GM04503 (cell line): ENCODE results near the gene PER3.

ENCODE experiments used
- DNase-seq: peaks from one replicate; pipeline ENCODE4 v3.0.0-alpha.2; 2012; ENCODE audit warnings: low read depth

Gene PER3

DNA sequence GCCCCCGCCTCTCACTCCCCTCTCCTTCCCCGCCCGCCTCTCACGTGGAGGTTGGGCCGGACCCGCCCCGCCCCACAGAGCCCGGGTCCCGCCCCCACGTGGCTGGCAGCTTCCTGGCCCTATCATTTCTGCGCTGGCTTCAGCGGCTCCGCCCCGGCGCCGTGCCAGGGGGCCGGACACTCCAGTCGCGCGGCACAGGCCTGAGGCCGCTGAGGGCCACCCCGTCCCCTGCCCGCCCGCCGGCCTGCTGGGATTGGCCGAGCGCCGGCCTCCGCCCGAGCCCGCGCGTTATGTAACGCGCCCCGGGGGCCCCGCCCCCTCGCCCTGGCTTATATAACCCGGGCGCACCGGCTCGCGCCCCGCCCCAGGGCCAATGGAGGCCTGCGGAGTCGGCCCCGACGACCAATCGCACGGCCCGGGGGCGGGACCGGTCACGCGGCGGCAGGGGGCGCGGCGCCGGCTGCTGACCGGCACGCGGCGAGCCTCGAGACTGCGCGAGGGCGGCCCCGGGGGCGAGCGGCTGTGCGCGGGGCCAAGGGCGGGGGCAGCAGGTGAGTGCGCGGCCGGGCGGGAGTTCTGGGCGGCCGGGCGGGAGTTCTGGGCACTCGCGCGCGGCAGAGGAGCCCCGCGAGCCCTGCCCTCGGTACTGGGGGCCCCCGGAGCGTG is at the start of gene PER3:
TSS of gene PER3 (plus strand) at position 466 of the 666 bp plus-strand sequence. CDS start 587 bp downstream, outside the sequence.
- DNase-seq, result peak; percentile 72

DNA sequence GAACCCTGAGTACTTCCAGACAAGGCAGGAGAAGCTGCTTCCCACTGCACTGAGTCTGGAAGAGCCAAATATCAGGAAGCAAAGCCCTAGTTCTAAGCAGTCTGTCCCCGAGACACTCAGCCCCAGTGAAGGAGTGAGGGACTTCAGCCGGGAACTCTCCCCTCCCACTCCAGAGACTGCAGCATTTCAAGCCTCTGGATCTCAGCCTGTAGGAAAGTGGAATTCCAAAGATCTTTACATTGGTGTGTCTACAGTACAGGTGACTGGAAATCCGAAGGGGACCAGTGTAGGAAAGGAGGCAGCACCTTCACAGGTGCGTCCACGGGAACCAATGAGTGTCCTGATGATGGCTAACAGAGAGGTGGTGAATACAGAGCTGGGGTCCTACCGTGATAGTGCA is 46.0 kb upstream of the PER3 start:
- DNase-seq, result no peak

DNA sequence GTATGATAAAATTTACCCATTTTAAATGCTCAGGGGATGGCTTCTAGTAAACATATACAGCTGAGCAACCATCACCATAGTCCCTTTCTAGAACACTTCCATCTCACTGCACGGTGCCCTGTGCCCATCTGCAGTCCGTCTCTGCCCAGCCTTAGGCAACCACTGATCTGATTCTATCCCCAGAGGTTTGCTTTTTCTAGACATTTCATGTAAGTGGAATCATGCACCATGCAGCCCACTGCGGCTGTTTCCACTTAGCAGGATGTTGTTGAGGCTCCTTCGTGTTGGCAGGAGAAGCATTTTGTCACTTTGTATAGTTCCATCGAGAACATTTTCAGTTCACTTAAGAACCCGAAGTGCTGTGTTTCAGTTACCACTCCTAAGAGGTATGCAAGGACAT is 40.7 kb upstream of the PER3 start:
- no peak for DNase-seq

DNA sequence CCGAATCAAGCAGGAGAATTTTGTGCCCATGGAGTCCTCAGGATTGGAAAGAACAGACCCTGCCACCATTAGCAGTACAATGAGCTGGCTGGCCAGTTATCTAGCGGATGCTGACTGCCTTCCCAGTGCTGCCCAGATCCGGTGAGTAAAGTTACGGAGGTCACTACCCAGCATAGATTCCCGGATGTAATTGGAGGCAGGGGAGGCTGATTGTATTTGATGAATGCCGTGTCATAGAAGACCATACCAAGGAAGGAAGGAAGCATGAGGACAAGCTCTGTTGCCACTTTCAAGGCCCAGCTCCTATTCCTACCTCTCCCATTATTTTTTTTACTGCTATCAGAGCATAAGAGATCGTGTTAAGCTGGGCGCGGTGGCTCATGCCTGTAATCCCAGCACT is 39.2 kb upstream of the PER3 start:
- no peak for DNase-seq

DNA sequence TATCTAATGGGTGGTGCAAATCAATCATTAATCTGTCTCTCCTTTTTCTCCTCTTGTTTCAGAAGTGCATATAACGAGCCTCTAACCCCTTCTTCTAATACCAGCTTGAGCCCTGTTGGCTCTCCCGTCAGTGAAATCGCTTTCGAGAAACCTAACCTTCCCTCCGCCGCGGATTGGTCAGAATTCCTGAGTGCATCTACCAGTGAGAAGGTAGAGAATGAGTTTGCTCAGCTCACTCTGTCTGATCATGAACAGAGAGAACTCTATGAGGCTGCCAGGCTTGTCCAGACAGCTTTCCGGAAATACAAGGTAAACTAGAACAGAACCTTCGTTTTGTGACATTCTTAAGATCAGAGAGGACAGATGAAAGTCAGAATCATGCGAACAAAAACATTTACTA is 38.3 kb upstream of the PER3 start:
- no peak for DNase-seq

DNA sequence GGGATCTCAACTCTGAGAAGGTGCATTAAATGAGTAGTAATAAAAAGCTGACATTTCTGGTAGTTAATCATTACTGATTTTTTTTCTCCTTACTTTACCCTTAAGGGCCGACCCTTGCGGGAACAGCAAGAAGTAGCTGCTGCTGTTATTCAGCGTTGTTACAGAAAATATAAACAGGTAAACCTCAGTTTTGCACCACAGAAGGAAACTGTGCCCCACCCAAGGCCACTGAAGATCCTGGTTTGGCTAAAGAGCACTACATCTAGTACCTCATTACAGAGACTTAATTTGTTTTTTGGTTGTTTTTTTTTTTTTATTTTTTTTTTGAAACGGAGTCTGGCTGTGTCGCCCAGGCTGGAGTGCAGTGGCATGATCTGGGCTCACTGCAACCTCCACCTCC is 36.5 kb upstream of the PER3 start:
- DNase-seq, result no peak

DNA sequence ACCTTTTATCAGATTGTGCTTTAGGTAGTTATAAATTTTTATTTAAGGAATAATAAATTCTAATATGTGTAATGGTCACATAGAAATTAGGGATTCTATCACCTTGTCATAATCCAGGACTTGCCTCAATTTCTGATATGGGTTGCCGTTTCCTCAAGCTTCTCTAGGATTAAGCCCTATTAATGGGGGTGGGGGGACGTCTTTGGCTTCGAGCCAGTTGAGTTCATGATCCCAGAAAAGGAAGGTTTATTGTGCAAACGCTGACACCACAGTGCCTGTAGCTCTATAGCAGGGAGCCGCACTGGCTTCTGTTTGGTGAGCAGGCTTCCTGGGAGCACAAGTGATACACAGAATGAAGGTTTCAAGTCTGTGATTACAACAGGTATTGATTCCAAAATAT is 35.0 kb upstream of the PER3 start:
- no peak for DNase-seq

DNA sequence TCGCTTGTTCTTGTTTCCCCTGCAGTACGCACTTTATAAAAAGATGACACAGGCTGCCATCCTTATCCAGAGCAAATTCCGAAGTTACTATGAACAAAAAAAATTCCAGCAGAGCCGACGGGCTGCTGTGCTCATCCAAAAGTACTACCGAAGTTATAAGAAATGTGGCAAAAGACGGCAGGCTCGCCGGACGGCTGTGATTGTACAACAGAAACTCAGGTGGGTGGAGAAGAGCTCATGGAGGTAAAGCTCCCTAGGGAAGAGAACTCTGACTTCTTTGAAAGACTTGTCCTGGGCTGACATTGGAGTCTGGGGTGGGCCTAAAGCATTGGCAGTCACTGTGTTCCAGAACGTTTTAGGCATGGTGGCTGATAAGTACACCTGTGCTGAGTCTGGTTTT is 32.9 kb upstream of the PER3 start:
- no peak for DNase-seq

DNA sequence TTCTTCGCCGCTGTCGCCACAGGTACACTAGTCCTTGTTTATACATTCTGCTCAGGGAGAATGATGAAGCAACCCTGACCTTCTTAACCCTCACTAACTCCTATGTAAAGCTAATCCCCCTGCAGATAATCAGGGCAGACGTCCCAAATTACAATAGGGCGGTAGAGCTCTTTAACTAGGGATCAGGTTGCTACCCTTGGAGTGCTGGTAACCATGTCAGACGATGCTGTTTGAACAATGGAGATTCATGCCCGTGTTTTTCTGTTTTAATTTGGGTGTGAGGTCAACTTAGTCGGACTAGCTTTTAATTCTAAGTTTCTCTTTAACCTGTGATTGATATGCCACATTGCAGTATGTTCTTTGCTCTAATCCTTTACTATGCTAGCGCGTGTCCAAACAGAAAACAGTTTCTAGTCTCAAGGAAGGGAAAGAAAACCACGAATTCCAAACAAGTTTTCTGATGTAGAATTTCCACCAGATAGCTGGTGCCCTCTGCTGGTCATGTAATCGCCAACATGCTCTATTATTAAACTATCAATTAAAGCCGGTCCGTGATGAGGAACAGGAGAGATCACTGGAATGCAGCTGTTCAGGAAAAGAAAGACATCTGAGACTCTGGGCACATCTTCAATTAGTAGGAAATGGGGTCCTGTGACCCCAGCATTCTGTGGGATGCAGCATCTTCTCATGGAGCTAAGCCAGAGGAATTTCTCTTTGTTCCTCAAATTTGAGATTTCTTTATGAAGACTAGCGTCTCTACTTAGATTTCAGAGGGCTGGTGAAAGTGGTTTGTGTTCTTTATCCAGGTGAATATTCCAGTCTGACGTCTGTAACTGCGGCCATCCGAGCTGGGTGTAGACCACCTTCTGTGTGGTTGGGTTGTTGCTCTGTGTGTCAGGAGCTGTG is 31.3 kb upstream of the PER3 start:
- peak; percentile 15 for DNase-seq

DNA sequence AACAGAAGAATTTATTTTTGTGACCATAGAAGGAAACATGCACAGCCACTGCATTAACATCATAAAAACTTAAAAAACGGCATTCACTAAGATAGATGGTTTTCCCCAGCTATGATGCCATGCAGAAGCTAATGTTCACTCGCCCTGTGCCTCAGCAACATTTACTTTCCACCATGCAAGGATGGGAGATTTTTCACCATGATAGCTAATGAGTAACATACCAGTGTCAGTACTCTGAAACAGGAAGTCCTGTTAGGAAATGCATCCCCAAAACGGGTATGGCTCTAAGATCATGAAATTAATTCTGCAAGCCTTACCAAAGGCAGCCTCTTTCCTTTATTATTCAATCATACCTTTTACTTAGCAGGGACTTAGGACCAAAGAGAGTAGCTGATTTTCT is 30.4 kb upstream of the PER3 start:
- no peak for DNase-seq

DNA sequence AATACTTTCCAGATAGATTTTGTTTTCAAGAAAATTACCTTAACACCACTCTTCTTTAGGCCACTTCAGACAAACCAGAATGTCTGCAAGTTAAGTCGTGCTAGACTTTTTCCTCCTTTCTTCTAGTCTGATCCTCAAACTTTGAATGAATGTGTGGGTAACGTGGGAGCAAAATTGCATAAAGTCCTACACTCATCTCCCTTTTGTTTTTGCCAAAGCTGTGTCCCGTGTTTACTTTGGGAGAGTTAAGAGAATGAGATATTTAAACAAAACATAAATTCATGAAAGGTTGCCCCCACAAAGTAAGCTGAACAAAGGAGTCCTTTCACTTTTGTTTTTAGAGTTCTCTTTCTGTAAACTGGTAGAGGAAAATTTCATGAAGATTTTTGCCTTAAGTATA is 29.9 kb upstream of the PER3 start:
- no peak for DNase-seq

DNA sequence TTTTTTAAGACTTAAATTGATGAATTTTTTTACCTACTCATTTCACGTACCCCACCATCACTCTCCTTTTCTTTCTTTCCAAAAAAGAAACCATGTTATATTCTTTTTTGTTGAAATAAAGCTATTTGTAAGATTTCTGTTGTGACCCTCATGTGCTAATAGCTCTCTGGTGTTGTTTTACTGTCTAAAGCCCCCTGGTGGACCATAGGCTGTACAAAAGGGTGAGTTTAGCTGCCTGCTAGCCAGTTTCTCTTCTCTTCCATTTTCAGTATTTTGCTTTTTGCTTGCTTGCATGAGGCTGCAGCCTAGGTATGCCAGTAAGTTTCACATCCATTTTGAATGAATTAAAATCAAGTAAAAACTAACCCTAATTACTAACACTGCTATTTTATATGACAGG is 28.6 kb upstream of the PER3 start:
- no peak for DNase-seq

DNA sequence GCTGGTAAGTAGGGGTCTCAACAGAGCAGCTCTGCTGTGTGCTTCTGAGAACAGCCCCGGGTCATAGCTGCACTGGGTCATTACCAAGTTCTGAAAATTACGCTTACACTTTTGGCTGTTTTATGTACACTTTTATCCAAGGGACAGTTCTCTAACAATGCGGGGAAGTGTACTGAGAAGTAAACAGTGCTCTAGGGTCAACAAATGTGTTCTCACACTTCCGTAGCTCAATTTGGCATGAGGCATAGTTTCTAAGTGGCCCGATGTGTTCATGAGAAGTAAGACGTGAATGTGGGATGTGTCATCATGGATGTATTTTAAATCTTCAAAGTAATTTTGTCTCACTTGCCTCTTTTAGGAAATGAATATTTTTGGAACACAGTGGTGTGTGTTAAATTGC is 23.8 kb upstream of the PER3 start:
- DNase-seq, result no peak

DNA sequence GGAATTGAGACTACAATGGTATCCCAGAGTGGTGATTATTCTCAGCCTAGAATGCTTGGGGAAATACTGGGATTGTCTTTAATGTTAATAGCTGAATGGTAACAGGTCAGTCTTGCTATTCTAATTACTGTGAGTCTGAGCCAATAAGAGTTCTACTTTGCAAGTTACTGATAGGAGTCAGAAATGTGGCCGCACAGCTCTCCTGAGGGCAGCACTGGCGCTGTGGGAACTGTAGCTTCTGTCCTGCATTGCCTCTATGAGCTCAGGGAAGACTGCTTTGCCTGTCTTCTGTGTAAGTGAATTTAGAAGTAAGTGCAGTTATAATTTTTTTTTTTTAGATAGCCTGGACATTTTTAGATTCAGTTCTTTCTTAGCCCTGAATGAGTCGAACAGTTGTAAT is 23.0 kb upstream of the PER3 start:
- DNase-seq, result no peak

DNA sequence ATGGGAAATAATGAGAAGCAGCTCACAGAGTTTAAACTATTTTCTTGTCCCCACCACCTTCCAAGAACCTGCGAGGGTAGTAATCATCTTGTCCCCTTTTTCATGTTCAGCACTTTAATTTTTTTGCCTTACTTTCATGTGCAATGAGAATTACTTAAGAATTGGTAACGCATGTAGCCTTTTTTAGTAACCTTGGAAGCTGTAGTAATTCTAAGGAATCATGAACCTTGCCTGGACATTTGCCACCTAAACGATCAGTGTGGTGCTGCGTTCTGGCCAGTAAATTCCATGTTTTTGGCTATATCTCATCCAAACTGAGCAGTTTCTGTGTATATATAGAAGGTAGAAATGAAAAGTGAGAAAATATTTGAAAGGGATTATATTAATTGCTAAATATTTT is 16.9 kb upstream of the PER3 start:
- no peak for DNase-seq

DNA sequence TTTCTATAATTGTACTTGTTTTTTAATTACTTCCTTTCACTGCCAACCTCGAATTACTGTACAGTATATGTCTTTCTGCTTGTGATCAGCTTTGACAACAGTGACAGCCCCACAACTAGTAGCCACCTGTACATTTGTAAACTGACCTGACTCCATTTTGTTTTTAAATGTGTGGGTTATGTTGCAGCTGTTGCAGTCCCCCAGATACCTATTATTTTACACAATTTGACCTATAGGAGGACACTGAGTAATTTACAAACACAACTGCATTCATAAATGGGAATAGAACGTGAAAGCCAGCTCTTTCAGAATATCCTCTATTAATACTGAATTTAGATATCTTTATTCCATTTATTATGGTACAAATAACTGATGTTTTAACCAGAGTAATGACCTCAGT is 15.5 kb upstream of the PER3 start:
- no peak for DNase-seq

DNA sequence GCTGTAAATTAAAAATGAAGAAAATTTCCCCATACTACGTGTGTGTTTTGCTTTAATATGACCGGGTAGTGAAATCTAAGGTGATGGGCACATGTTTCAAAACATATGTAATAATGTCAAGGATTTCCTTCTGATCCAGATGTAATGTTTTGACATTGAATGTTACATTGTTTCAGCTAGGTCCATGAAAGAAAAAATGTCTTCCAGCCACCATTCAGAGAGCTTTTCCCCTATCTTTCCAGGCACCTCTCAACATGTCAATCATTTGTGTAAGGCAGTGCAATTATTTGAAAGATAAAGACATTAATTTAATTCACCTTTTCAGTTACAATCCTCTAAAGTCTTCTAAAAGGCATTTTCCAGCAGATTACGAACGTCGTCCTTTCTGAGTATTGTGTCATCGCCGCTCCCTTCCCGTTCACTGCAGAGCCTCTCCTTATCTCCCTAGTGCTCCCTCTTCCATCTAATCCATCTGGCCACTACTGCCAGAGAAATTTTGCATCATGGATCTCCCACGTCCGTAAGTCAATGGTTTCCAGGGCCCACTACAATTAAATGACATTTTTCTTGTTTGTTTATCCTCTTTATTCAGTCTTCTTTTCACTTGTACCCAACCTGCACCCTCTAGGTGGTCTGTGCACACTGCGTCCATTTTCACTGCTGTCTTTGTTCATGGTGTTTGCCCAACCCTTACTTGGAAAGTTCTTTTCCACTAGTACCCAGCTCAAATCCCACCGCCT is 14.2 kb upstream of the PER3 start:
- no peak for DNase-seq

DNA sequence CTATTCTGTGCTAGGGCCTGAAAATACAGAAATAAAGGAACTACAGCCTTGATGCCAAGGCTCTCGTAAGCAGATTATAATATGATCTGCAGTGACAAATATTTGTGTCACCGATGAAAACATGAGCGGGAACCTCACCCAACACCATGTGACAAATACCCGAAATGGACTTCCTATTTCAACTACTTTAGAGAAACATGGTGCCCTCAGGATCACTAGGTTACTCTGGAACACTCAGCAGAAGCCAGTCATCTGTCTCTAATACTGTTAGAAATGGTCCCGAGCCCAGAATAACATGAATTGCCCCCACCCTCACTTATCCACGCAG is 13.5 kb upstream of the PER3 start:
- no peak for DNase-seq

DNA sequence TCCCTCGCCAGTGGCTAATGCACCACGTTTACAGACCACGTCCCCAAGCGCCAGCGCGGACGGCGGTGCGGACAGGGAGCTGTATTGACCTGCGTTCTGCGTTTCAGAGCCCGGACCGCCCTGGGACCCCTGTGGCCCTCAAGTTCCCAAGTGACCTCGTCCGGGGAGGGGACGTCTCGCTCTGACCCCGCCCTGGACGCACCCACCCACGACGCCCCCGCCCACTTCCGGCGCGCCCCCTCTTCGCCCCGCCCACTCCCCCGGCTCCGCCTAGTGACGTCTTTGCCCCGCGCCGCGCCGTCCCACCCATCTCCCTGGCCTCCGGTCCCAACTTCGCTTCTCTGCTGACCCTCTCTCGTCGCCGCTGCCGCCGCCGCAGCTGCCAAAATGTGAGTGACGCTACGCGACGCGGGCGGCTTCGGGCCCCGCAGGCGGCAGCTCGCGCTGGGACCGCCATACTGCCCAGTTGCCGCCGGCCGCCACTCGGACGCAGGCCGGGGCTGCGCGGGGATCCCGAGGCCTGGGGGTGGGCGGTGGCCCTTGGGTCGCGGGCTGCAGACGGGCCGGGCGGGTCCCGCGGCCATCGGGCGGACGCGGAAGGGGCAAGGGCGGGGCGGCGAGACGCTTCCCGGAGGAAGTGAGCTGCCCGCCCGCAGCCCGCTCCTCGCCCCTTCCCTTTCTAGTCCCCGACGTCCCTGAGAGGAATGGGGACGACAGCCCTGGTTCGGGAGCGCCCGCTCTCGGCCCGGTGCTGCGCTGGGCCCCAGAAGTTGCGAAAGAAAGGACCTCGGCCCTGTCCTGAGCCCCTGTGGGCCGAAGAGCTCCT is 12.9 kb upstream of the PER3 start, which contains the start of gene VAMP3:
TSS of gene VAMP3 (plus strand) at position 300 of the 826 bp plus-strand sequence. CDS start at position 388, 88 bp downstream.
- DNase-seq, result no peak

DNA sequence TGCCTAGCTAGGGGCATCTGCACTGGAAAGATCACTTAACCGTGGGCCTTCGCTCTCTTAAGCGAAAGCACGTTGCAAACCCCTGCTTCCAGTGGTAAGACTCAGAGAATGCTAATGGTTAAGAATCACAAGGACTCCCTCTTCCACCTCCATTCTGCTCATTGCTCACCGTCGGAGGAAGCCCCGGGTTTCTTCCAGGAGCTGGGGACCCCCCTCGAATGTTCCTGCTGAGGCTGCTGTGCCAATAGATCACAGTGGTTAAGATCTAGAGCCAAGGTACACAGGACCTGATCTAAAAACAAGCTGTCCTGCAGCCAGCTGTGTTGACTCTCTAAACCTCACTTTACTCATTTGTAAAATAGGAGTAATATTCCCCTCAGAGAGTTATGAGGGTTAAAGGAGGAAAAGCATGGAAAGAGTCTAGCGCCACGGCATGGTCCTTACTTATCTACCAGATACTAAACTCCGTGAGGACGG is 12.2 kb upstream of the PER3 start:
- no peak for DNase-seq

DNA sequence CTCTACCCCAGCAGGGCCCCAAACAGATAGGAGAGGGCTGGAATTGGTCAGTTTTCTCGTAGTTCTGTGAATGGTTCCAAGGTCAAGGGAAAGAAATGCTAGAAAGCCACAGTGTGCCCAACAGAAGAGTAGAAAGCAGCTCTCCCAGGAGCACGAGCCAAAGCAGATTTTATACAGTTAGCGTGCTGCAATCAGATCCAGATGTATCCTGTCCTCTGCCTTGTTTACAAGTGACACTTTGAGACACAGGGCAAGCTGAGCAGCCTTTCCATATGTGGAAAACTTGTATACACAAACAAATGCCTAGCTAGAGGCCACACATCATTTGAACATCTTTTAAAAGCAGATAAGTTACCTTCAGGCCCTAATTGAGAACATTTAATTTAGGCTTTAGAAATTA is 6.5 kb upstream of the PER3 start:
- no peak for DNase-seq

DNA sequence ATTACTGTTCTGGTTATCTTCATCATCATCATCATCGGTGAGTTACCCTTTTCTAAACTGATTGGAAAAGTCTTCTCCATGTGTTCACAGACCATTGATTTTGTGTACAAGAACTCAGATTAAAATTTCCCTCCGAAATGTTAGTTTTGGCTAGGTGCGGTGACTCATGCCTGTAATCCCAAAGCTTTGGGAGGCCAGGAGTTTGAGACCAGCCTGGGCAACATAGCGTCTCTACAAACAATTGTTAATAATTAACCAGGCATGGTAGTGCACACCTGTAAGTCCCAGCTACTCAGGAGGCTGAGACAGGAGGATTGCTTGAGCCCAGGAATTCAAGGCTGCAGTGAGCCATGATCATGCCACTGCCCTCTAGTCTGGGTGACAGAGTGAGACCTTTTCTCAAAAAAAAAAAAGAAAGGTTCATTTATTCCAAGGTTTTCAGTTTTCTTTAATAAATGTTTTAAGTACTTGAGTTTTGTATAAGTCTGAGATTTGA is 5.9 kb upstream of the PER3 start:
- DNase-seq, result no peak
